ENCODE measurements around the gene FERD3L. TPM values are rescaled to one million over a fixed set of nuclear protein-coding genes. Genes with fewer than 3 reads are reported as not detected.

The FERD3L gene
- total and polyA plus RNA-seq, 11 donors: not detected

DNA sequence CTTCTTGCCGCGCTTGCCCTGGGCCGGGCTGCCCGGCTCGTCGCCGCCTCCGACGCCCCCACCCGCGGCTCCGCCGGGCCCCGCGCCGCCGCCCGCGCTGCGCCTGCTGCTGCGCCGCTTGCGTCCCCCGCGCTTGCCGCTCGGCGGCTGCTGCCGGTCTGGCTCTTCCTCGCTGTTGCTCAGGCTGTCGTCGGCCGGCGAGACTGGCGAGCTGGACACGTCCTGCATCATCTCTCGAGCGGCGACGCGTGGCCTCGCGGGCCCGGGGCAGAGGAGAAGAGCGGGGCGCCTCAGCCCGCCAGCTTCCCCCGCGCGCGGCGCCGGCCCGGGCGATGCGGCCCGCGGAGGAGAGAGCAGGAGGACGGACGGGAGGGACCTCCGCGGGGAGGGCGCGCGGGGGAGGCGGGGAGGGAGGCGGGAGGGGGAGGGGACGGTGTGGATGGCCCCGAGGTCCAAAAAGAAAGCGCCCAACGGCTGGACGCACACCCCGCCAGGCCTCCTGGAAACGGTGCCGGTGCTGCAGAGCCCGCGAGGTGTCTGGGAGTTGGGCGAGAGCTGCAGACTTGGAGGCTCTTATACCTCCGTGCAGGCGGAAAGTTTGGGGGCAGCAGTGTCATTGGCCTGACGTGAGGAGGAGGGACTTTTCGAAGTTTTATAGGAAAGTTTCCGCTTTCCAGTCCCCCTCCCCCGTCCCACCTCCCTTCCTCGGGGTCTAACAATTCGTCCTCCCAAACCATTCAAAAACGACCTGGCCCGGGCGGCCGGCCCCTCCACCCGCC is 27.9 kb downstream of the FERD3L start, which contains the start of gene TWIST1:
TSS of gene TWIST1 (minus strand) at position 546 of the 779 bp plus-strand sequence. CDS start at position 231, 315 bp downstream.
- Histone ChIP-seq H3K4me3 (peak within 1 kb of the TSS; percentile 33 to 76 (median 60)), H3K4me1 (peaks cover 0 to 36% (median 10%) of the 10 kb centered on the region in 12 donors), H3K9me3 (no peaks in the 10 kb centered on the region), H3K36me3 (no peaks in the 10 kb centered on the region), H3K27me3 (peaks cover 22 to 95% (median 80%) of the 10 kb centered on the region in 9 donors), H3K27ac (peak within 1 kb of the TSS in 10 of 12 donors; percentile 32 to 59 (median 49))
- intact Hi-C loops (cut with DNase I): no loop called here
- WGBS, 4 donors: 1% methylated on average over 23 to 91 of the region's 91 CpGs
- TF ChIP-seq, protein P1, sequence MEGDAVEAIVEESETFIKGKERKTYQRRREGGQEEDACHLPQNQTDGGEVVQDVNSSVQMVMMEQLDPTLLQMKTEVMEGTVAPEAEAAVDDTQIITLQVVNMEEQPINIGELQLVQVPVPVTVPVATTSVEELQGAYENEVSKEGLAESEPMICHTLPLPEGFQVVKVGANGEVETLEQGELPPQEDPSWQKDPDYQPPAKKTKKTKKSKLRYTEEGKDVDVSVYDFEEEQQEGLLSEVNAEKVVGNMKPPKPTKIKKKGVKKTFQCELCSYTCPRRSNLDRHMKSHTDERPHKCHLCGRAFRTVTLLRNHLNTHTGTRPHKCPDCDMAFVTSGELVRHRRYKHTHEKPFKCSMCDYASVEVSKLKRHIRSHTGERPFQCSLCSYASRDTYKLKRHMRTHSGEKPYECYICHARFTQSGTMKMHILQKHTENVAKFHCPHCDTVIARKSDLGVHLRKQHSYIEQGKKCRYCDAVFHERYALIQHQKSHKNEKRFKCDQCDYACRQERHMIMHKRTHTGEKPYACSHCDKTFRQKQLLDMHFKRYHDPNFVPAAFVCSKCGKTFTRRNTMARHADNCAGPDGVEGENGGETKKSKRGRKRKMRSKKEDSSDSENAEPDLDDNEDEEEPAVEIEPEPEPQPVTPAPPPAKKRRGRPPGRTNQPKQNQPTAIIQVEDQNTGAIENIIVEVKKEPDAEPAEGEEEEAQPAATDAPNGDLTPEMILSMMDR (IDR thresholded peaks at IDR 0.05): no peak
- TF ChIP-seq POLR2A (IDR thresholded peaks at IDR 0.05): no peak
- ATAC-seq (peak; percentile 44 to 85 (median 78)), DNase-seq (peak; percentile 56 to 71 (median 58))

DNA sequence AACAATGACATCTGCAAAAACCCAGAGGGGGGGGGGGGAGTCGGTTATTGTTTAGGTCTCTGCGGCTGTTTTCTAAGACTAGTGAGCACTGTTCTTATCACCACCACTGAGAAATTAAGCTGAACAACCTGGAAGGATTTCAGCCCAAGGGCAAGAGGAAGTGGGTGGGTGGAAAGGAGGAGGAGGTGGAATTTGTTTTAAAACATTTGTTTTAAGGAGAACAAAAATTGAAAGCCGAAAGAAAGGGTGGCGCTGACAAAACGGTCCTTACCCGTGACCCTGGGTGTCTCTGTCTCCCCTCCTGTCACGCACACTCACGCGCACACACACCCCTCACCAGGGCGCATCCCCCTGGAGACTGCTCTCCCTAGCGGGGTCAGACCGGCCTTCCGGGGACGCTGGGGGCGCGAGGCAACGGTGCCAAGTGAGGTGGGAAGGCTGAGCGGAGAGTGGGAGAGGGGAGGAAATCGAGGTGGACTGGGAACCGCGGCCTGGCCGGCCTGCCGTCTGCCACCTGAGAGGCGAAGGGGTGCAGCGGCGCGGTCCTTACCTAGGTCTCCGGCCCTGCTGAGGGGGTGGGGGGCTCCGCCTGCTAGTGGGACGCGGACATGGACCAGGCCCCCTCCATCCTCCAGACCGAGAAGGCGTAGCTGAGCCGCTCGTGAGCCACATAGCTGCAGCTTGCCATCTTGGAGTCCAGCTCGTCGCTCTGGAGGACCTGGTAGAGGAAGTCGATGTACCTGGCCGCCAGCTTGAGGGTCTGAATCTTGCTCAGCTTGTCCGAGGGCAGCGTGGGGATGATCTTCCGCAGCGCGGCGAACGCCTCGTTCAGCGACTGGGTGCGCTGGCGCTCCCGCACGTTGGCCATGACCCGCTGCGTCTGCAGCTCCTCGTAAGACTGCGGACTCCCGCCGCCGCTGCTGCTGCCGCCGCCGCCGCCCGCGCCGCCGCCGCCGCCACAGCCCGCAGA is 28.8 kb downstream of the FERD3L start:
- peak in 1 of 4 donors; percentile 3 for ATAC-seq

DNA sequence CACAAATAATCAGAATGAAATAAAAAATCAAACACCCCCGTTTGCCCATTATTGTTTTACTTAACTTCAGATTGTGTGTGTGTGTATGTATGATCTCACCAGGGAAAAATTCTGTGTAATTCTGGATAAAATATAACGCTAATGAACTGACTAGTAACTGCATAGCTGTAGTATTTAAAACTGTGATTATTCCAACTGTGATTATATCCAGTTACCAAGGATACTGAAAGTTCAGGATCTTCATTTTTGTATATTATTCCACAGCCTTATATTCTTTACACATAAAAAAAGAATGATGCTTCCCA is 30.7 kb downstream of the FERD3L start:
- TF ChIP-seq, protein P1 (IDR thresholded peaks at IDR 0.05): no peak
- no peak for TF ChIP-seq POLR2A (IDR thresholded peaks at IDR 0.05)
- peak overlapping the region in 2 of 12 donors; percentile 12 to 14 for H3K4me3 ChIP-seq
- no peak overlapping the region for H3K27ac ChIP-seq
- DNase-seq (no peak), ATAC-seq (no peak)
- H3K9me3 ChIP-seq: no peaks in the 10 kb centered on the region
- peaks cover 0 to 36% (median 10%) of the 10 kb centered on the region in 12 donors for H3K4me1 ChIP-seq
- 32 to 39% (median 38%) methylated on average over 2 of the region's 2 CpGs for WGBS, 4 donors
- H3K36me3 ChIP-seq: no peaks in the 10 kb centered on the region
- H3K27me3 ChIP-seq: peaks cover 32 to 97% (median 77%) of the 10 kb centered on the region in 9 donors
- intact Hi-C loops (cut with DNase I): no loop called here

More for the DNA sequence above, 28.8 kb downstream of the FERD3L start:
- 1 to 2% (median 2%) methylated on average over 26 to 70 of the region's 70 CpGs for WGBS, 4 donors
- peaks cover 24 to 97% (median 76%) of the 10 kb centered on the region in 9 donors for H3K27me3 ChIP-seq
- intact Hi-C loops (cut with DNase I): no loop called here
- peaks cover 0 to 36% (median 10%) of the 10 kb centered on the region in 12 donors for H3K4me1 ChIP-seq
- no peaks in the 10 kb centered on the region for H3K9me3 ChIP-seq
- peak overlapping the region; percentile 22 to 76 (median 60) for H3K4me3 ChIP-seq
- peak; percentile 8 to 62 (median 26) for DNase-seq
- H3K36me3 ChIP-seq: no peaks in the 10 kb centered on the region
- H3K27ac ChIP-seq: peak overlapping the region in 9 of 12 donors; percentile 8 to 59 (median 42)
- no peak for TF ChIP-seq POLR2A (IDR thresholded peaks at IDR 0.05)
- TF ChIP-seq, protein P1 (IDR thresholded peaks at IDR 0.05): no peak

Data from heart left ventricle (tissue), 16 donors.